Cortex of kidney (tissue), 1 donor: ENCODE measurements around the gene RBM33.

ENCODE experiments used
- DNase-seq: peaks from one replicate; lab custom pipeline; 2025; lab: John Stamatoyannopoulos, UW

Gene RBM33

GRCh38 chr7:155750255-155751125, 106.0 kb downstream of the RBM33 start:
- DNase-seq, result no peak

- DNase-seq, result no peak
Observed at GRCh38 chr7:155751409-155751808, 106.9 kb downstream of the RBM33 start.

- no peak for DNase-seq
Observed at GRCh38 chr7:155752756-155753445, 108.4 kb downstream of the RBM33 start.

DNA sequence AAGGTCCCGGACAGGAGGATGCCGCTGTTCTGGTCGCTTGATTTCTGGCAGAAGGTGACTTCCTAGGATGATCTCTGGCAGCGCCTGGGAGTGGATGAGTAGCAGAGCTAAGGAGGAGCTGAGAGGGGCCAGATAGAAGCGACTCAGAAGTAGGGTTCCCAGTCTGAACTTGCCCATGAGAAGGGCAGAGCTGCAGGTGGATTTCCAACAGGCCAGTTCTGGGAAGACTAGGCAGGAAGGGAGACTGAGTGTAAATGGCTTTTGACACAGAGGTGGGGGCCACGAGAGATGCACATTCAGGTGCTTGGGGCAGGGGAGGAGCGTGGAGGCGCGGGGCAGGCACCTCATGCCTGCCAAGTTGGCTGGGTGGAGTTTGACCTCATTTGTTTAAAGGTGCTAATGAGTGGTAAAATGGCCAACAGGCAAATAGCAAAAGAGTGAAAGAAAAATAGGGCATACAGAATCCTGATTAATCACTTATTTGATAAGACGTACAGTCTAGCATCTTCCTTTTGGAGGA, 109.0 kb downstream of the RBM33 start:
- DNase-seq, result no peak

DNA sequence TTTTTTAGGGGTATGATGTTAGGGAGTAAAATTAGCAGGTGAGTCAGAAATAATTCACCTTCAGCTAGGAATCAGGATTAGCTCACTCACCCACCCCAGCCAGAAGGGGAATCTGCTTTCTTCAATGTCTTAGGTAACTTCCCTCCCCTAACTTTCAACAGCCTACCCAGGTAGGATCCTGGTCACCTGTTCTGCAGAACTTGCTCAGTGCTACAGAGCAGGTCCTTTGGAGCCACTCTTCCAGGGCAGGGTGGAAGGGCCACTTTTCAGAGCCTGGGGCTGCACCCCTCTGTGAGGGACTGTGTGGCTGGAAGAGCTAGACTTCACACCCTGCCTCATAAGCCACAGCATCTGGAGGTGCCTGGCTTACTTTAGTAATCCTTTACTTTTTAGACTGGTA, 109.7 kb downstream of the RBM33 start:
- no peak for DNase-seq

GRCh38 chr7:155755026-155755425, 110.6 kb downstream of the RBM33 start:
- no peak for DNase-seq

- DNase-seq, result no peak
Observed at GRCh38 chr7:155756322-155756721, 111.9 kb downstream of the RBM33 start.

GRCh38 chr7:155758348-155758747, 113.9 kb downstream of the RBM33 start:
- no peak for DNase-seq

DNA sequence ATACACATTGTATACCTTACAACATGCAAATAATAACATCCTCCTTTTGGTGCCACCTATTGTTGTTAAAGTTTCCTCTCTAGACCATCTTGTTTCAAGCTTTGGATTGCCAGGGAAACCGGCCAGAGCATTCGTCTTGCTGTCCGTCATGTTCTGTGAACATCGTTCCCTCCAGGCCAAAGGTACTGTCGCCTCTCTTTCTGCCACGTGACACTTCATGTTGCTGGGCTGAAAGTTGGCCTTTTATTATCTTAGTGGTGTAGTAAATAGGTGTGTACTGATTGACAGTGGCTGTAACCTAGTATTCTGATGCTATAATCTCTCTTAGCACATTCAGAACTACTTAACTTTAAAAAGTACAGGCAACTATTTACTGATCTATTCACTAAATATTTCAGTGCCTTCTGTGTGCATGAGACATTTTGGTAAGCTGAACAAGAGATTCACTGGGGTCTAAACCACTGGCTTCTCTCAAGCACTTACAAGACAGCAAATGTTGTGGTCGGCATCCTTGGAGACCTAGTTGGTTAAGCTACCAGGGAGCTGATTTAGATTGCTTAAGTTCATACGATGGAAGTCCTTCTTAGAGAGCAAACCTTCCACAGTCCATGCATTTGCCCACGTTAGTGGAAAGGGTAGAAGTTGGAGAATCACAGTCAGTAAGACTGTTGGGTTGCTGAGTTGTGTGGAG, 115.4 kb downstream of the RBM33 start:
- DNase-seq, result no peak

GRCh38 chr7:155761162-155761561, 116.7 kb downstream of the RBM33 start:
- DNase-seq, result no peak

DNA sequence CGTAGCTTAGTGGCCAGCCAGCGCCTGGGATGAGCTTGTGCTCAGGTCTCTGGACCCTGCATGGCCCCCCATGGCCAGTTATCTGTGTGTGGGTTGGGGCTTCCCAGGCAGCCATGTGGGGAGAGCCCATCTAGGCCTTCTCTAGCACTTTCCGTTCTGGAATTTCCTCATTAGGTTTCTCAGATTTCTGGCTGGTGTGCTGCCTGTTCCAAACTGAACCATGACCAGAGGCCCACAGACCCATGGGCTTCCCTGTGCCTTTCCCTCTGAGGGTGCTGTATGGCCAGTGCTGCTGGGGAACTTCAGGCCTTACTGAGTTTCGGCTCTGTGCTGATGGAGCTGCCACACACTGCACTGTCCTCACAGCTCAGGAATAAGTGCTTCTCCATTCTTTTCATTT, 117.6 kb downstream of the RBM33 start:
- DNase-seq, result no peak

- DNase-seq, result no peak
Observed at GRCh38 chr7:155762655-155763054, 118.2 kb downstream of the RBM33 start.

DNA sequence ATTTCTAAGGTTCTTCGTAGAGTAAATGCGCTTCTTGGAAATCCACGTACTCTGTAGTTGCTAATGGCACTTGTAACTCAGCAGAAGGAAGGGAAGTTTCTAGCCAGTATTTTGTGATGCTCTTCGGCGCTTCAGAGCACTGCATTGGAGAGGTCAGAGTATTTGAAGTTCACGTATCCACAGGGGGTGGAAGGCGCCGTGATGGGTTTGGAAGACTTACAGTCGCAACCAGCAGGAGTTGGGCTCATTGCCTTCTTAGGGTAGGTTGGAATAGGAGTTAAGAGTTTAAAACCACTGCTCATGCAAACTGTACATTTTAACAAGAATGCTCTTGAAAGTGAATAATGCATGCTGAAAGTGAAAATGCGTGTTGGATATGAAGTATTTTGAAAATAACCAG, 118.7 kb downstream of the RBM33 start:
- no peak for DNase-seq

DNA sequence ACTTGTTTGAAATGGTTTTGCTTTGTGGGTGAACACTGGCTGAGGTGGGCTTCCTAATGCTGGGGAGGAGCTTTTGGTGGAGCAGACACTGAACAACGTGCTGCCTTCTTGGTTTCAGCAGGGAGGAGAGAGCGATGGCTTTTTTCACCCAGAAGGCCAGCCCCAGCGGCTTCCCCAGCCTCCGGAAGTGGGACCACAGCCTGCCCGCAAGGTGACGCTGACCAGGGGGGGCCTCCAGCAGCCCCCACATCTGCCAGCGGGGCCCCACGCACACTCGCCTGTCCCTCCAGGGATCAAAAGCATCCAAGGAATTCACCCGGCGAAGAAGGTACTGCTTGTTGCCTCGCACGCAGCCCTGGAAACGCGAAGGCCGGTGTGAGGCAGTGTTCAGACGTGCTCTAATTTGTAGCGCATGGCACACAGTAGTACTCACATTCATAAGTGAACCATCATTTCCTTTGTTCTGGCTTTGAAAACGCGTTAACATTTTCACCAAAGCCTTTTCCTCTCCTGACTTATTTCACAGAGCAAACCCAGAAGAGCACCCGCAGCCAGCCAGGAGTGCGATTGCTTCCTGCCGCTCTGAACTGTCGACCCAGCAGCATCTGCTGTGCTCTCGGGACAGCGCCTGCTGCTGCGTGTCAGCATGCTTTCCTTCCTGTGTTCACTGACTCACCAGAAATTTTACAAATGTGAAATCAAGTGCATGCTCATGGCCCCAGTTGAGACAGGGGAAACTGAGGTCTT, 119.4 kb downstream of the RBM33 start:
- DNase-seq, result no peak

DNA sequence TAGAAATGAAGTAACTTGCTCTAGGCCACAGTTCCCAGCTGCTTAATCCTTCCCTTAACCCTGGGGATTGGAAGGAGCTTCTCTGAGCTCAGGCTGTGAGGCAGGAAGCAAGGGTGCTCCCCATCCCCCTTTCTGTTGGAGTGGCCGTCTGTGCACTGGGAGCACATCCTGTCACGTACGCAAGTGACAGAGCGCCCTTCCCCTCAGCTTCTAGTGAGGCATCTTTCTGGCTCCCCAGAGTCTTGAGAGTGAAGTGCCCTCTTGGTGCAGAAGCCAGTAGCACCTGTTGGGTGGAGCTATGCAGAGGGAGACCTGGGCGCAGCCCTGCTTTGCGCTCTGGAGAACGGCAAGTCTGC, 120.0 kb downstream of the RBM33 start:
- DNase-seq, result no peak

DNA sequence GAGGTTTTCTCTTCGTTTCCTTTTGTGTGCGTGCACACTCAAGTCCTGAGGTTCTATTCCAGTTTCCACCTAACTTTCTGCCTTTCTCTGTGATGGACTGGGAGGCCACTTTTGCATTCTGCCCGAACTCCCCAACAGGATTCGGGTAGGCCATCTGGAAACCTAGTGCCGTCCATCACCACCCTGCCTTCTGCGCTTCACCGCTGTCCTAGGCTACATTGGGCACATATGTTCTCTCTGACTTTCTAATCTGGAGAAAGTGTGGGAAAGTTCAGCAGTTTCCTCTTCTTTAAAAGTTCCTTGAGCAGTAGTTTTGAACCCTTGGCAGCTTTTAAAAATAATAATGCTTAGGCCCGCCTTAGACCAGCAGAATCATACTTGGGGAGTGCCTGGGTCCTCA, 121.0 kb downstream of the RBM33 start:
- no peak for DNase-seq

DNA sequence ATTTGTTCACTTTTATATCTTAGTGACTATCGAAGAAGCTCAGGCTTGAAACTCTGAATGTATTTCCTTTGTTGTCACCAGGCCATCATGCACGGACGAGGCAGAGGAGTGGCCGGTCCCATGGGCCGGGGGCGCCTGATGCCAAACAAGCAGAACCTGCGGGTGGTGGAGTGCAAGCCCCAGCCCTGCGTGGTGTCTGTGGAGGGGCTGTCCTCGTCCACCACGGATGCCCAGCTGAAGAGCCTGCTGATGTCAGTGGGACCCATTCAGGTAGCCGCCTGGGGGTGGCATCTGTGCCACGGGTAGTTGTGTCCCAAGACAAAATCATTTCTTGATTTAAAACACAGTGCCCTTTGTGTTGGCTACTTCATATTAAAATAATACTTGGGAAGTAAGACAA, 121.9 kb downstream of the RBM33 start:
- DNase-seq, result no peak

- no peak for DNase-seq
Observed at GRCh38 chr7:155766966-155767916, 122.8 kb downstream of the RBM33 start.

- DNase-seq, result no peak
Observed at GRCh38 chr7:155769701-155770100, 125.2 kb downstream of the RBM33 start.

- DNase-seq, result no peak
Observed at GRCh38 chr7:155770241-155770640, 125.8 kb downstream of the RBM33 start.

- no peak for DNase-seq
Observed at GRCh38 chr7:155773531-155773930, 129.1 kb downstream of the RBM33 start.
